Measurements from ENCODE around the gene RXFP2. TPM values are rescaled to one million over a fixed set of nuclear protein-coding genes. Genes with fewer than 3 reads are reported as not detected.

RXFP2 gene
- total and polyA plus RNA-seq, 9 of the 15 experiments (the other 6 are each of a cell fraction or from before 2014, with no cell fraction given) = not detected

DNA sequence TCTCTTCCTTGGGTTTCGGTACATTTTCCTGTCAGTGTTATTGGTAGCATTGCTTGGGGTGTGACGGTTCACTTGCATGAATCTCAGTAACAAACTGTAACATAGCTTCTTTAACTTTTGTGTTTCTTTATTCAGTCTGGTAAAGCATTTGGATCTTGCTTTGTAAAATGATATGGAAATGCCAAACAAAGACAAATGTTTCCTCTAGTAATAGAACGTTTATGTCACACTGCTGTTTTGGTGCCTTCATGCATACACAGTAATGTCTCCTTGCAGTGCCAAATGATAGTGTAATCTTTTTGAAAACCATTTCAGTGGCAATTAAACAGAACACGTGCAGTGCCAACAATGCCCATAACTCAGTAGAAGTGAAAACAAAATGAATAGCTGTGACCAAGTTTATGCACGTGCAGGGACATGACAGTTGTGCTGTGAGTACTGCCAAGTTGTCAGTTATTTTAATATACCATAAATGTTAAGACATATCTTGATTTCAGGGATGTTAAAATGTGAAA is 110.8 kb downstream of the RXFP2 start:
- H3K27me3 ChIP-seq (ENCODE audit: control insufficient read depth in 2 of 2, insufficient read depth in 2 of 2, low read length in 2 of 2) = 0 out of 5 replicates have a peak, but pooled peaks cover 0 to 4% of the 10 kb centered on the region in 2 experiments
- no peak overlapping the region for H3K9ac ChIP-seq (ENCODE audit: insufficient read depth in 1 of 2, low read depth in 2 of 2, low read length in 2 of 2)
- POLR2A ChIA-PET = no interaction called here
- no peaks in the 10 kb centered on the region for H3K9me3 ChIP-seq (replicated peaks; ENCODE audit: control insufficient read depth, insufficient read depth, low read depth, low read length)
- H3K4me3 ChIP-seq = no peak overlapping the region
- H2AFZ ChIP-seq (ENCODE audit: low read depth, low read length) = no peak overlapping the region
- H3K36me3 ChIP-seq (ENCODE audit: control insufficient read depth, insufficient read depth, low read length) = no peaks in the 10 kb centered on the region
- H3K79me2 ChIP-seq (ENCODE audit: control insufficient read depth, insufficient read depth, low read length) = no peaks in the 10 kb centered on the region
- no TSS peak for BruUV-seq (replicated peaks)
- in situ Hi-C loops (cut with MboI) (no loop called here), intact Hi-C loops (cut with micrococcal nuclease) (no loop called here)
- no peak overlapping the region for H3K4me2 ChIP-seq (ENCODE audit: insufficient read depth, low read length)
- ATAC-seq (no peak), DNase-seq (ENCODE audit: extremely low read depth in 1 of 4, low spot score in 3 of 4) (no peak), FAIRE-seq (no peak)
- H3K9me1 ChIP-seq (ENCODE audit: control insufficient read depth, insufficient read depth, low read length) = no peaks in the 10 kb centered on the region
- TF ChIP-seq GTF2F1 (IDR thresholded peaks at IDR 0.05; ENCODE audit: low read depth, low read length) (no peak), COPS2 (conservative IDR thresholded peaks at IDR 0.05) (no peak), SIN3B (IDR thresholded peaks at IDR 0.05; ENCODE audit: low read depth) (no peak)
- TF ChIP-seq, protein P1, sequence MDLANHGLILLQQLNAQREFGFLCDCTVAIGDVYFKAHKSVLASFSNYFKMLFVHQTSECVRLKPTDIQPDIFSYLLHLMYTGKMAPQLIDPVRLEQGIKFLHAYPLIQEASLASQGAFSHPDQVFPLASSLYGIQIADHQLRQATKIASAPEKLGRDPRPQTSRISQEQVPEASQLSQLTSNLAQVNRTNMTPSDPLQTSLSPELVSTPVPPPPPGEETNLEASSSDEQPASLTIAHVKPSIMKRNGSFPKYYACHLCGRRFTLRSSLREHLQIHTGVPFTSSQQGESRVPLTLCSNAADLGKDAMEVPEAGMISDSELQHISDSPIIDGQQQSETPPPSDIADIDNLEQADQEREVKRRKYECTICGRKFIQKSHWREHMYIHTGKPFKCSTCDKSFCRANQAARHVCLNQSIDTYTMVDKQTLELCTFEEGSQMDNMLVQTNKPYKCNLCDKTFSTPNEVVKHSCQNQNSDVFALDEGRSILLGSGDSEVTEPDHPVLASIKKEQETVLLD (IDR thresholded peaks at IDR 0.05) = no peak
- CTCF ChIA-PET (ENCODE audit: low intra/inter-chr PET ratio) = no interaction called here
- H3K4me1 ChIP-seq (replicated peaks in 1 of 2; ENCODE audit: control insufficient read depth in 2 of 2, insufficient read depth in 2 of 2, low read length in 2 of 2) = peaks cover 0 to 10% of the 10 kb centered on the region in 2 experiments; a peak in 2 of 5 replicates
- WGBS (ENCODE audit: insufficient coverage, low coverage, missing lambda C conversion rate) = 2% methylated on average over 5 of the region's 5 CpGs
- no peak overlapping the region for H3K27ac ChIP-seq (ENCODE audit: extremely low read depth, low read depth, low read length)
- no peaks in the 10 kb centered on the region for H4K20me1 ChIP-seq (replicated peaks; ENCODE audit: control insufficient read depth, insufficient read depth, low read length)

GRCh38 chr13:31851216-31851615 is 111.9 kb downstream of the RXFP2 start:
- H3K4me1 ChIP-seq (replicated peaks in 1 of 2; ENCODE audit: control insufficient read depth in 2 of 2, insufficient read depth in 2 of 2, low read length in 2 of 2) = peaks cover 0 to 9% of the 10 kb centered on the region in 2 experiments; a peak in 2 of 5 replicates
- no peak overlapping the region for H3K9ac ChIP-seq (ENCODE audit: insufficient read depth in 1 of 2, low read depth in 2 of 2, low read length in 2 of 2)
- no peaks in the 10 kb centered on the region for H3K9me3 ChIP-seq (replicated peaks; ENCODE audit: control insufficient read depth, insufficient read depth, low read depth, low read length)
- H3K27me3 ChIP-seq (ENCODE audit: control insufficient read depth in 2 of 2, insufficient read depth in 2 of 2, low read length in 2 of 2) = 0 out of 5 replicates have a peak, but pooled peaks cover 0 to 4% of the 10 kb centered on the region in 2 experiments
- H3K4me3 ChIP-seq = no peak overlapping the region
- no peak overlapping the region for H2AFZ ChIP-seq (ENCODE audit: low read depth, low read length)
- intact Hi-C loops (cut with micrococcal nuclease) (no loop called here), in situ Hi-C loops (cut with MboI) (no loop called here)
- no peaks in the 10 kb centered on the region for H3K79me2 ChIP-seq (ENCODE audit: control insufficient read depth, insufficient read depth, low read length)
- no peak overlapping the region for H3K27ac ChIP-seq (ENCODE audit: extremely low read depth, low read depth, low read length)
- 0% methylated on average over 6 of the region's 6 CpGs for WGBS (ENCODE audit: insufficient coverage, low coverage, missing lambda C conversion rate)
- H4K20me1 ChIP-seq (replicated peaks; ENCODE audit: control insufficient read depth, insufficient read depth, low read length) = no peaks in the 10 kb centered on the region
- ATAC-seq (no peak), DNase-seq (ENCODE audit: extremely low read depth in 1 of 4, low spot score in 3 of 4) (no peak), FAIRE-seq (no peak)
- POLR2A ChIA-PET = no interaction called here
- no peak overlapping the region for H3K4me2 ChIP-seq (ENCODE audit: insufficient read depth, low read length)
- H3K9me1 ChIP-seq (ENCODE audit: control insufficient read depth, insufficient read depth, low read length) = no peaks in the 10 kb centered on the region
- CTCF ChIA-PET (ENCODE audit: low intra/inter-chr PET ratio) = no interaction called here
- no peaks in the 10 kb centered on the region for H3K36me3 ChIP-seq (ENCODE audit: control insufficient read depth, insufficient read depth, low read length)
- BruUV-seq (replicated peaks) = no TSS peak
- TF ChIP-seq, protein P2, sequence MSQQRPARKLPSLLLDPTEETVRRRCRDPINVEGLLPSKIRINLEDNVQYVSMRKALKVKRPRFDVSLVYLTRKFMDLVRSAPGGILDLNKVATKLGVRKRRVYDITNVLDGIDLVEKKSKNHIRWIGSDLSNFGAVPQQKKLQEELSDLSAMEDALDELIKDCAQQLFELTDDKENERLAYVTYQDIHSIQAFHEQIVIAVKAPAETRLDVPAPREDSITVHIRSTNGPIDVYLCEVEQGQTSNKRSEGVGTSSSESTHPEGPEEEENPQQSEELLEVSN (IDR thresholded peaks at IDR 0.05; ENCODE audit: borderline replicate concordance in 1 of 2, extremely low read depth in 1 of 2, insufficient read depth in 1 of 2, insufficient read length in 1 of 2, low read depth in 1 of 2, low read length in 1 of 2, poor library complexity in 1 of 2, severe bottlenecking in 1 of 2) = no peak
- no peak for TF ChIP-seq ZNF639 (CRISPR knock-in tag; conservative IDR thresholded peaks at IDR 0.05 in 1 of 2, IDR thresholded peaks at IDR 0.05 in 1 of 2)

Measured in K562 (cell line).